Effector memory CD4-positive, alpha-beta T cell (primary cell): ENCODE results near the gene CTCFL.

Source experiments
- DNase-seq, 3 donors: peaks; one replicate each; pipeline ENCODE4 v3.0.0-alpha.2; 2020
- H3K27ac ChIP-seq: 2 replicates; pipeline ENCODE4 v1.7.0; 2013; ENCODE audit warnings: mild to moderate bottlenecking, low read length, moderate library complexity; ENCODE audit not compliant: insufficient read depth, poor library complexity, severe bottlenecking
- H3K27me3 ChIP-seq: replicated peaks from 2 replicates; pipeline ENCODE4 v1.7.0; 2013; ENCODE audit warnings: mild to moderate bottlenecking, low read length; ENCODE audit not compliant: insufficient read depth, control insufficient read depth, poor library complexity, severe bottlenecking
- H3K36me3 ChIP-seq: 2 replicates; pipeline ENCODE4 v1.7.0; 2013; ENCODE audit warnings: mild to moderate bottlenecking, low read length, moderate library complexity; ENCODE audit not compliant: control insufficient read depth, insufficient read depth
- H3K4me1 ChIP-seq: 2 replicates; pipeline ENCODE4 v1.7.0; 2013; ENCODE audit warnings: low read length, mild to moderate bottlenecking; ENCODE audit not compliant: control insufficient read depth, insufficient read depth, poor library complexity, severe bottlenecking
- H3K4me3 ChIP-seq: 2 replicates; pipeline ENCODE4 v1.7.0; 2013; ENCODE audit warnings: low read length, low read depth, mild to moderate bottlenecking; ENCODE audit not compliant: insufficient read depth, poor library complexity, severe bottlenecking
- H3K9me3 ChIP-seq: 2 replicates; pipeline ENCODE4 v1.7.0; 2013; ENCODE audit warnings: mild to moderate bottlenecking, low read length, moderate library complexity; ENCODE audit not compliant: control insufficient read depth

Gene CTCFL

DNA sequence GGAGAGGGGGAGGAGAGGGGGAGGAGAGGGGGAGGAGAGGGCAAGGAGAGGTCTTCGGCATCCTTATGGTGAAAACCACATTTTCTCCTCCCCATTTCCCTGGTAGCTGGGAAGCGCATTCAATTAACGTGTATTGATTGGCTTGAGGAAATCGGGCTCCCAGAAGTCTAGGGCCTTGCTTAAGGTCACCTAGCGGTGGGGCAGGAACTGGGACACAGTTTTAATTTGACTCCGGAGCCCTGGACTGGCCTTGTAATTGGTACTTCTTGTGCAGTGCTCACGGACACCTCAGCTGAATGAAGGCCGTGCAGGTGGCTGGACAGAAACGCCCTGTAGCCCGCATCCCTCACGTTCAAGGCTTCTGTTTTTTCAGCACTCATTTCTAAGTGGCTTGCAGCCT lies 42.8 kb downstream of the CTCFL start:
- no peaks in the 10 kb centered on the region for H3K9me3 ChIP-seq
- no peaks in the 10 kb centered on the region for H3K4me1 ChIP-seq
- no peak for DNase-seq
- H3K36me3 ChIP-seq = no peaks in the 10 kb centered on the region
- no peak overlapping the region for H3K27ac ChIP-seq
- no peak overlapping the region for H3K4me3 ChIP-seq
- no peaks in the 10 kb centered on the region for H3K27me3 ChIP-seq

DNA sequence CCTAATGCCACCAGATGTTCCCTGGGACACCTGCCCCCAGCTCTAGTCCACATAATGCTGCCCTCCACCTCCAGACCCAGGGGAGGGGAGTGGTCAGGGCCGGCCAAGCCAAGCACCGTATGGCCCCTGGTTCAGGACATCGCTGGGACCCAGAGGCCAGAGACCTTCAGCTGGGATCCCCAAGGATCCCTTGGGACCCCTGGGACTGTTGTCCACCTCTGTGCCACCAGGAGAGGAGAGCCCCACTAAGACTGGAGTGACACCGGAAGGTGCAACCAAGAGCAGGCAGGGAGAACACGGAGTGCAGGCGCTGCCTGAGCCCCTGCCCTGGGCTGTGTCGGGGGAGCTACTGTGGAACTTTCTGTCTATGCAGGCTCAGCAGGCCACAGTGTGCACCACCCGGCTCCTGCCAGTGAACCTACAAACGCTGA lies 43.6 kb downstream of the CTCFL start:
- no peak overlapping the region for H3K27ac ChIP-seq
- H3K36me3 ChIP-seq = no peaks in the 10 kb centered on the region
- H3K4me3 ChIP-seq = no peak overlapping the region
- no peaks in the 10 kb centered on the region for H3K9me3 ChIP-seq
- DNase-seq = no peak
- no peaks in the 10 kb centered on the region for H3K27me3 ChIP-seq
- H3K4me1 ChIP-seq = peaks cover under 1% of the 10 kb centered on the region

DNA sequence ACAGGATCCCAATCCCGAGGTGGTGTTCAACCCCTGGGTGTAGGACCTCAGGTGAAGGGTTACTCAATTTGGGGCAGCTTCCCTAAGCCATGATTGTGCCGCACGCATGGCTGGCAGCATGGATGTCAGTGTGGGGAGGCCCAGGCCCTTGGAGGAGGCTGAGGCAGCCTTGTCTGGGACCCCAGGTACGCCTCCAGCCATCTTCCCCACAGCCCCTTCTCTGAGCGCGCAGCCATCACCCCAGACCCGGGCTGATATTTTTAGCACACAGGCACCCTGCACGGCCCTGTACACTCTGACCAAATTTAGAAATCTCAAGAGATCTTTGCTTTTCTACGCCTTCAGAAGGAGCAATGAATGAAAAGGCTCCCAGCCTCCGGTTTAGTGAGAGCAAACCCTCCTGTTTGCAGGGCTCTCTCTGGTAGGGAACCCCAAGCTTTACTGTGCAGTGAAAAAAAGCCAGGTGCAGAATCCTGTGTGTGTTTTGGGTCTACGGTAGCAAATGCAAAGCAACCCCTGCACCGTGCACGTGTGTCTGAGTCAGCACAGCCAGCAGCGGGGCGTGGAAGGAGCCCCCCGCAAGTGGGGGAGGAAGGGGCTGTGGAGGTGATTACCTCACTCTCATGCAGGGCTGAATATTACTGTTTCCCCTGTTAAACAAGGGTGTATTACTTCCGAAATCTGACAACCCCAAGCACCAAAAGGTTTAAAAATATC lies 44.3 kb downstream of the CTCFL start:
- Histone ChIP-seq H3K27ac (no peak overlapping the region), H3K27me3 (no peaks in the 10 kb centered on the region), H3K9me3 (no peaks in the 10 kb centered on the region), H3K36me3 (no peaks in the 10 kb centered on the region), H3K4me3 (no peak overlapping the region), H3K4me1 (peaks cover 5% of the 10 kb centered on the region)
- no peak for DNase-seq

DNA sequence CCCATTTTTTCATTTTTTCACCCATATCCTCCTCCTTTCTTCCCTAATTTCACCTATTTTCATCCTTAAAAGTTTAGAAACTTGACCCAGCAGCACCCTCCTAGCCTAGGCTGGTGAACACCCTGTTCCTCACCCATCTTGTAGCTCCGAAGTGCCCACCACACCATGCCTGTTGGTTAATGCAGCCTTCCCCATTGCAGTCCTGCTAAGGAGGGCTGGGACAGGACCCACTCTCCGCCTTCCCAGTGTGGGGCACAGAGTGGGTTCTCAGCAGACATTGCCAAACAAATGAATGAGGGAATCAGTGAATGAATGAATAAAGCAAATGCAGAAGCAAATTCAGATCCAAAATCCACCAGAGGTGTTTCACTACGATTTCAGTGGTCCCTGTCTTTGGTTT lies 45.7 kb downstream of the CTCFL start:
- H3K36me3 ChIP-seq = no peaks in the 10 kb centered on the region
- H3K9me3 ChIP-seq = no peaks in the 10 kb centered on the region
- H3K4me1 ChIP-seq = peaks cover 5% of the 10 kb centered on the region
- no peak for DNase-seq
- no peaks in the 10 kb centered on the region for H3K27me3 ChIP-seq
- no peak overlapping the region for H3K27ac ChIP-seq
- no peak overlapping the region for H3K4me3 ChIP-seq

DNA sequence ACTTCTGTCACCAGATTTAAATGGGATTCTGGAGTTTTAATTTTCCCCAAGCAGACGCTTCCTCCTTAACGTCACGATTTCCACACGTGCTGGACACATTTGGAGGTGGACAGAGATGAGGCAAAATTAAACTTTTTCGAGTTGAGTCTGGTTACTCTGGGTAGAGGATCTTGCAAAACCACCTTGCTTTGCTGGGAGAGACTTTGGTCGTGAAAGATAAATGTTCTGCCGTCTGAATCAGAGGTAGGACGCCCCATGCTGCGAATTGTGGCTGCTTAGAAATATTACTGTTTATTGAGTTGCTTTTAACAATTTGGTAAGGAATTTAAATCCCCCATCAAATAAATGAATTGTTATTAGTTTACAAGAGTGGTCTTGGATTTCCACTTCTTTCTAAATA lies 46.8 kb downstream of the CTCFL start:
- H3K4me3 ChIP-seq = no peak overlapping the region
- no peaks in the 10 kb centered on the region for H3K9me3 ChIP-seq
- no peaks in the 10 kb centered on the region for H3K36me3 ChIP-seq
- H3K4me1 ChIP-seq = peaks cover 8% of the 10 kb centered on the region
- no peak for DNase-seq
- H3K27ac ChIP-seq = no peak overlapping the region
- no peaks in the 10 kb centered on the region for H3K27me3 ChIP-seq

DNA sequence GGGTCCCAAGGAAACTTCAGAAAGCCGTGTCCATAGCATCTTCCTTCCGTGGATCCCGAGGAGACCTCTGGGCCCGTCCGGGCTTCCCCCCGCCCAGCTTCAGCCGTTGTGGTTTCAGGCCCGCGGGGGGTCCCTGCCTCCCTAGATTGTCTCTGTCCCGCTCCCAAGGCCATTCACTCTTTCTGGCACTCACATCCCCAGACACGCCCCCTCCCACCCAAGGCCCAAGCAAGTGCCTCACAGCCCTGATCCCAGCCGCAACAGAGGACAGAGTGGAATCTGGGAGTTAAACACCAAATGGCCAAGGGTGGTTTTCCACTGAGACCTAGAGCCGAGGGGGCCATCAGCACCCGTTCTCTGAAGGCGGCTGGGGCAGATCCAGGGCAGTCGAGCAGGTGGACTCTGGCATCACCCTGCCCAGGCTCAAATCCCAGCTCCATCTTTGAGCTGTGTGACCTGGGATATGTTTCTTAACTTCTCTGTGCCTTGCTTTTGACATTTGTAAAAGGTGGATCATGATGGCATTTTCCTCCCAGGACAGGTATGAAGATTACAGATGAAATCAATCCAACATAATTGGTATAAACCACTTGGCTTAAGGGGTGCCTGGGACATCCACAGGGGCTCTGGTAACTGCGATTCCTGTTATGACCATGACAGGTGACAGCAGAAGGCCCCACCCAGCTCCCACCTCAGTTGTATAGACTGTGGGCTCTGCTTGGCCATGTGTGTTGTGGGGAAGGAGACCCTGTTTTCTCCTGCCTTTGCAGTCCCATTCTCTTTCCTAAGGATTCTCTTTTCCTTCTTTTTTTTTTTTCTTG lies 48.1 kb downstream of the CTCFL start:
- H3K36me3 ChIP-seq = no peaks in the 10 kb centered on the region
- no peaks in the 10 kb centered on the region for H3K27me3 ChIP-seq
- no peaks in the 10 kb centered on the region for H3K9me3 ChIP-seq
- no peak overlapping the region for H3K4me3 ChIP-seq
- no peak for DNase-seq
- H3K27ac ChIP-seq = no peak overlapping the region
- peaks cover 11% of the 10 kb centered on the region for H3K4me1 ChIP-seq

DNA sequence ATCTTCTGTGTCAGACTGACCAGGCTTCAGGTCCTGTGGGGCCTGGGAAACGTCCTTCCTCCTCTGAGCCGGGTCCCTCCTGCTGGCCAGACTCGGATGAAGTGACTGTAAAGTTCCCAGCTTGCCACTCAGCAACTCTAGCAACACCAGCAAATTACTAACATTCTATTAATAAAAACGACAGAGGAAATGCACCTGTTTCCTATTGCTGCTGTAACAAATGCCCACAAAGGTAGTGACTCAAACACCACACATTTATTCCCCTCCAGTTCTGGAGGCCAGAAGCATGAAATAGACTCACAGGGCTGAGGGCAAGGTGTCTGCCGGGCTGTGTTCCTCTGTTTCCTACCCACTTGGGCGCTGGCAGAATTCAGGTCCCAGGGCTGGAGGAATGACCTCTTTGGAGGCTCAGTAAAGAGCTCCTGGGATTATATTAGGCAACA lies 48.8 kb downstream of the CTCFL start:
- H3K27me3 ChIP-seq = no peaks in the 10 kb centered on the region
- peaks cover 11% of the 10 kb centered on the region for H3K4me1 ChIP-seq
- no peak overlapping the region for H3K27ac ChIP-seq
- no peak overlapping the region for H3K4me3 ChIP-seq
- DNase-seq = no peak
- no peaks in the 10 kb centered on the region for H3K9me3 ChIP-seq
- no peaks in the 10 kb centered on the region for H3K36me3 ChIP-seq

DNA sequence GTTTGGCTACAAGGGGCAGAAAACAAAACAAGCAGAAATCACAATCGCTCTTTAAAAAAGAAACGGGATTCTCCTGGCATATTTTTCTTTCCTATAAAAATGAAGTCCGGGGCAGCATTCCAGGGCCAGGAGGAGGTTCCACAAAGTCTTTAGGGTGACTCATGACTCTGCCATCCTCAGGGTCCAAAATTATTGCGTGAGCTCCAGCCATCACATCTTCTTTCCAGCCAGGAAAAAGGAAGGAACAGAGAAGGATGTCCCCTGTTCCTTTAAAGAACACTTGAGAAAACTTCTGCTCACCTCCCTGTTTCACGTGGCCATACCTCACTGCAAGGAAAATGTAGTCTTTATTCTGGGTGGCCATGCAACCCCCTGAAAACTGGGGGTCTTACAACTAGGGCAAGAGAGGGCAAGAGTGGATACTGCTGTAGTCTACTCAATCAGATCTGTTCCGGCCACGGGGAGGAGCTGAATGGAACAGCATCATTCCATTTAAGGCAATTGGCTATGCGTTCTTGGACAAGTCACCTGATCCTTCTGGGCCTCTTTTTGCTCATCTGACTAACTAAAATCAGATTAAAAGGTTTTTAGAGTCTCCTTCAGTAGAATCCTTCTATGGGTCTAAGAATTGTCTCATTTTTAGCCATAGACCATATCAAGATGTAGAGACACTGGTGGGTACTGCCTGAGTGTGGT lies 49.4 kb downstream of the CTCFL start:
- H3K27me3 ChIP-seq = no peaks in the 10 kb centered on the region

DNA sequence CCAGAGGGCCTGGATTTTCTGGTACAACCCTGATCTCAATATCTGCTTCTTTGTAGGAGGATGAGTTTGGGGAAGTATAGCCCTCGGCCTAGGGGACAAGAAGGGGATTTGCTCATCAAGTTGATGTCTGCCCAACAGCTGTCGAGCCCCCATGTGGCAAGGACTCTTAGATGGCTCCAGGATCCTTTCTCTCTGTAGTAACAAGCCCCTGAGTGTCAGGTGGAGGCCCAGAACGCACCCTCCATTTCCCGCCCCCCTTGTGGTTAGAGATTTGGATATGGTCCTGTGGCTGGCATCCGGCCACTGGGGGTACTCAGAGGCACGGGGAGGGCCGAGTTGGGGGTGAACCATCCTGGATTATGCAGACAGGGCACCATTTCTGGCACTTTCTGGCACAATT lies 50.1 kb downstream of the CTCFL start:
- no peaks in the 10 kb centered on the region for H3K36me3 ChIP-seq
- no peak overlapping the region for H3K4me3 ChIP-seq
- no peak overlapping the region for H3K27ac ChIP-seq
- no peaks in the 10 kb centered on the region for H3K9me3 ChIP-seq
- H3K27me3 ChIP-seq = no peaks in the 10 kb centered on the region
- DNase-seq = no peak
- H3K4me1 ChIP-seq = peaks cover 11% of the 10 kb centered on the region

More for the DNA sequence above, 49.4 kb downstream of the CTCFL start:
- Histone ChIP-seq H3K4me3 (no peak overlapping the region), H3K36me3 (no peaks in the 10 kb centered on the region), H3K27ac (no peak overlapping the region), H3K9me3 (no peaks in the 10 kb centered on the region), H3K4me1 (peaks cover 11% of the 10 kb centered on the region)
- no peak for DNase-seq

DNA sequence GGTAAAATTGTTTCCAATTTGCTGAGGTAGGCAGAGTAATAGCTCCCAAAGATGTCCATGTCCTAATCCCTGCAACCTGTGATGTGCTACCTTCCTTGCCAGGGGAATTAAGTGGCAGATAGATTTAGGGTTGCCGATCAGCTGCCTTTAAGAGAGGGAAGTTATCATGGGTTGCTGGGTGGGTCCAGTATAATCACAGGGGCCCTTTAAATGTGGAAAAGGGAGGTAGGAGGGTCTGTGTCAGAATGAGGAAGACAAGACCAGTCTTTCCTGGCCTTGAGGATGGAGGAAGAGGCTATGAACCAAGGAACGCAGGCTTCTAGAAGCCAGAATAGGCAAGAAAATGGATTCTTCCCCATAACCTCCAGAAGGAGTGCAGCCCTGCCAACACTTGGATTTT lies 50.7 kb downstream of the CTCFL start:
- Histone ChIP-seq H3K27ac (no peak overlapping the region), H3K9me3 (no peaks in the 10 kb centered on the region), H3K36me3 (no peaks in the 10 kb centered on the region), H3K4me3 (no peak overlapping the region), H3K27me3 (no peaks in the 10 kb centered on the region), H3K4me1 (peaks cover 11% of the 10 kb centered on the region)
- DNase-seq = no peak
